GM23338 (cell line): ENCODE measurements around the gene MAPK12. TPM values are rescaled to one million over a fixed set of nuclear protein-coding genes. Genes with fewer than 3 reads are reported as not detected.

Source experiments
- ATAC-seq: fragments of 200-7000 bp; cut with Tn5 transposase; 3 replicates; pipeline ENCODE4 v1.9.1; 2020
- DNase-seq: peaks from one replicate; pipeline ENCODE4 v3.0.0-alpha.2; 2015; ENCODE audit warnings: low spot score
- H2AFZ ChIP-seq: fragments of 200-600 bp; sonication (generic); 2 replicates; pipeline ENCODE4 v1.8.0; 2016; ENCODE audit warnings: antibody characterized with exemption, mild to moderate bottlenecking, moderate library complexity
- H3F3A ChIP-seq: fragments of 200-600 bp; sonication (generic); replicated peaks from 2 replicates; pipeline ENCODE4 v1.8.0; 2017; ENCODE audit warnings: antibody characterized with exemption, mixed run types, low read depth
- H3K27ac ChIP-seq: fragments of 200-600 bp; sonication (generic); 2 replicates; pipeline ENCODE4 v1.6.1; 2016; ENCODE audit warnings: low read depth
- H3K27me3 ChIP-seq: fragments of 200-600 bp; sonication (generic); 2 replicates; pipeline ENCODE4 v1.8.0; 2016; ENCODE audit warnings: mild to moderate bottlenecking, mixed run types, moderate library complexity; ENCODE audit not compliant: insufficient read depth
- H3K36me3 ChIP-seq: fragments of 200-600 bp; sonication (generic); 2 replicates; pipeline ENCODE4 v1.8.0; 2016; ENCODE audit warnings: mild to moderate bottlenecking; ENCODE audit not compliant: insufficient read depth
- H3K4me1 ChIP-seq: fragments of 200-600 bp; sonication (generic); 2 replicates; pipeline ENCODE4 v1.8.0; 2016; ENCODE audit warnings: mild to moderate bottlenecking, moderate library complexity; ENCODE audit not compliant: insufficient read depth
- H3K4me2 ChIP-seq: fragments of 200-600 bp; sonication (generic); 2 replicates; pipeline ENCODE4 v1.7.1; 2017; ENCODE audit warnings: mixed run types
- H3K4me3 ChIP-seq: fragments of 200-600 bp; sonication (generic); 2 replicates; pipeline ENCODE4 v1.6.1; 2016; ENCODE audit warnings: mixed run types
- H3K79me2 ChIP-seq: fragments of 200-600 bp; sonication (generic); replicated peaks from 2 replicates; pipeline ENCODE4 v1.8.0; 2017; ENCODE audit warnings: mild to moderate bottlenecking; ENCODE audit not compliant: insufficient read depth
- H3K9me2 ChIP-seq: fragments of 200-600 bp; sonication (generic); 2 replicates; pipeline ENCODE4 v1.8.0; 2017; ENCODE audit not compliant: insufficient read depth
- H4K20me1 ChIP-seq: fragments of 200-600 bp; sonication (generic); replicated peaks from 2 replicates; pipeline ENCODE4 v1.8.0; 2017; ENCODE audit warnings: mild to moderate bottlenecking; ENCODE audit not compliant: insufficient read depth
- H3K27ac Mint-ChIP-seq: 2 replicates; pipeline ENCODE4 v1.8.0; 2020; ENCODE audit warnings: inconsistent platforms, mild to moderate bottlenecking, moderate library complexity, mixed read lengths
- H3K27me3 Mint-ChIP-seq: 3 replicates; pipeline ENCODE4 v1.8.0; 2022; ENCODE audit warnings: low read depth, mild to moderate bottlenecking, moderate library complexity, mixed read lengths, inconsistent platforms; ENCODE audit not compliant: insufficient read depth, poor library complexity
- H3K36me3 Mint-ChIP-seq: 3 replicates; pipeline ENCODE4 v1.8.0; 2021; ENCODE audit warnings: low read depth, mild to moderate bottlenecking, inconsistent platforms, moderate library complexity, mixed read lengths
- H3K4me1 Mint-ChIP-seq: 3 replicates; pipeline ENCODE4 v1.8.0; 2020; ENCODE audit warnings: mild to moderate bottlenecking, inconsistent platforms, mixed read lengths
- H3K4me3 Mint-ChIP-seq: 3 replicates; pipeline ENCODE4 v1.8.0; 2021; ENCODE audit warnings: moderate library complexity, mild to moderate bottlenecking, inconsistent platforms, mixed read lengths
- H3K9me3 Mint-ChIP-seq: 3 replicates; pipeline ENCODE4 v1.8.0; 2020; ENCODE audit warnings: moderate library complexity, mild to moderate bottlenecking, inconsistent platforms, mixed read lengths
- CREB1 ChIP-seq: fragments of 250-450 bp; sonication (Bioruptor Pico); IDR thresholded peaks from 2 replicates; pipeline ENCODE4 v1.5.0; 2020; ENCODE audit warnings: low read depth, mild to moderate bottlenecking, moderate library complexity
- JUNB ChIP-seq: IDR thresholded peaks from one replicate; pipeline ENCODE4 v1.6.1; 2016; ENCODE audit warnings: antibody characterized with exemption; ENCODE audit not compliant: unreplicated experiment
- NANOG ChIP-seq: IDR thresholded peaks from 2 replicates; pipeline ENCODE4 v1.6.1; 2016; ENCODE audit warnings: antibody characterized with exemption, borderline replicate concordance
- POLR2AphosphoS5 ChIP-seq: IDR thresholded peaks from 2 replicates; pipeline ENCODE4 v1.6.1; 2016; ENCODE audit warnings: antibody characterized with exemption, low read depth
- STAT1 ChIP-seq: IDR thresholded peaks from one replicate; pipeline ENCODE4 v1.6.1; 2016; ENCODE audit warnings: antibody characterized with exemption; ENCODE audit not compliant: unreplicated experiment
- ZNF114 ChIP-seq: fragments of 250-450 bp; sonication (Bioruptor Pico); IDR thresholded peaks from 2 replicates; pipeline ENCODE4 v1.5.0; 2020; ENCODE audit warnings: mild to moderate bottlenecking, moderate library complexity
- polyA plus RNA-seq: library from polyadenylated mRNA; unstranded; fragments of >200 nt; fragmentation: Nextera tagmentation; extraction: Ambion mirVana; gene quantifications from 2 replicates; pipeline ENCODE4 v1.2.1, GENCODE V29; 2016
- total RNA-seq: library from RNA; depleted of rRNA; stranded (reverse); fragments of >200 nt; shearing (Covaris generic); gene quantifications from 2 replicates; pipeline ENCODE4 v1.2.3, GENCODE V29; 2014
- TF ChIP-seq, protein P1 (sequence below), 2 experiments: fragments of 200-600 bp in 1 of 2; sonication (generic) in 1 of 2; conservative IDR thresholded peaks; 2 replicates each; pipeline versions ENCODE4 v1.5.1 to v1.6.1; 2016 to 2017; ENCODE audit warnings: antibody characterized with exemption in 2 of 2, low read depth in 2 of 2, mild to moderate bottlenecking in 2 of 2, moderate library complexity in 1 of 2
- TF ChIP-seq, protein P2 (sequence below): IDR thresholded peaks from 2 replicates; pipeline ENCODE4 v1.6.1; 2016; ENCODE audit warnings: antibody characterized with exemption

The MAPK12 gene
- total and polyA plus RNA-seq, 2 experiments from 2014 or later, result 10.4 to 26.1 TPM

DNA sequence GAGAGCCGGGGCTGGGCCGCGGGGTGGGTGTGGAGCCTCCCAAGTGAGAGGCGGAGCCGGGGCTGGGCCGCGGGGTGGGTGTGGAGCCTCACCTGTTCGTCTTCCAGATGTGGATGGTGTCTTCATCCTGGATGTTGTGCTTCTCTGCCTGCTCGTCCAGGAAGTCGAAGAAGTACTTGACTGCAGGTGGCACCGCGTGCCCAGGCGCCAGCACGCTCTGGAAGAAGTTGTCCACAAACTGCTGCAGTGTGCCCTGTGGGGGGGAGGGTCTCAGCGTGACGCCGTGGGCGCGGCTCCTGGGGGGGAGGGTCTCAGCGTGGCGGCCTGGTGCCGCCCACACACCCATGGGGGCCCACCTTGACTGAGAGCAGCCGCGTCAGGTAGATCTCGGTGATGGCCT lies 16.3 kb upstream of the MAPK12 start:
- Histone ChIP-seq H2AFZ (no peak overlapping the region), H3K4me3 (no peak overlapping the region), H3K4me2 (no peak overlapping the region), H3K27ac (no peak overlapping the region), H3K36me3 (0 out of 2 replicates have a peak, but pooled peaks cover 8% of the 10 kb centered on the region), H3K79me2 (no peaks in the 10 kb centered on the region), H4K20me1 (no peaks in the 10 kb centered on the region), H3K27me3 (peaks cover 2% of the 10 kb centered on the region; the same call in 1 of the 2 replicates), H3F3A (no peaks in the 10 kb centered on the region), H3K4me1 (no peaks in the 10 kb centered on the region), H3K9me2 (no peaks in the 10 kb centered on the region)
- peaks cover 70% of the 10 kb centered on the region for H3K36me3 Mint-ChIP-seq
- DNase-seq, result no peak
- H3K4me3 Mint-ChIP-seq, result no peak overlapping the region
- H3K27ac Mint-ChIP-seq, result no peak overlapping the region
- TF ChIP-seq, protein P1, sequence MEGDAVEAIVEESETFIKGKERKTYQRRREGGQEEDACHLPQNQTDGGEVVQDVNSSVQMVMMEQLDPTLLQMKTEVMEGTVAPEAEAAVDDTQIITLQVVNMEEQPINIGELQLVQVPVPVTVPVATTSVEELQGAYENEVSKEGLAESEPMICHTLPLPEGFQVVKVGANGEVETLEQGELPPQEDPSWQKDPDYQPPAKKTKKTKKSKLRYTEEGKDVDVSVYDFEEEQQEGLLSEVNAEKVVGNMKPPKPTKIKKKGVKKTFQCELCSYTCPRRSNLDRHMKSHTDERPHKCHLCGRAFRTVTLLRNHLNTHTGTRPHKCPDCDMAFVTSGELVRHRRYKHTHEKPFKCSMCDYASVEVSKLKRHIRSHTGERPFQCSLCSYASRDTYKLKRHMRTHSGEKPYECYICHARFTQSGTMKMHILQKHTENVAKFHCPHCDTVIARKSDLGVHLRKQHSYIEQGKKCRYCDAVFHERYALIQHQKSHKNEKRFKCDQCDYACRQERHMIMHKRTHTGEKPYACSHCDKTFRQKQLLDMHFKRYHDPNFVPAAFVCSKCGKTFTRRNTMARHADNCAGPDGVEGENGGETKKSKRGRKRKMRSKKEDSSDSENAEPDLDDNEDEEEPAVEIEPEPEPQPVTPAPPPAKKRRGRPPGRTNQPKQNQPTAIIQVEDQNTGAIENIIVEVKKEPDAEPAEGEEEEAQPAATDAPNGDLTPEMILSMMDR (conservative IDR thresholded peaks at IDR 0.05; ENCODE audit: low read depth in 2 of 2), result no peak
- peaks cover 18% of the 10 kb centered on the region for H3K9me3 Mint-ChIP-seq
- H3K4me1 Mint-ChIP-seq, result no peaks in the 10 kb centered on the region
- ATAC-seq, result no peak
- H3K27me3 Mint-ChIP-seq, result peaks cover 10% of the 10 kb centered on the region

GRCh38 chr22:50276143-50276542 lies 14.7 kb upstream of the MAPK12 start:
- Mint-ChIP-seq H3K27ac (no peak overlapping the region), H3K9me3 (peaks cover 18% of the 10 kb centered on the region), H3K4me1 (peaks cover under 1% of the 10 kb centered on the region; the same call in 1 of the 3 replicates), H3K27me3 (peaks cover 13% of the 10 kb centered on the region), H3K4me3 (no peak overlapping the region), H3K36me3 (peaks cover 63% of the 10 kb centered on the region)
- ATAC-seq (peak; percentile 8; the same call in 2 of the 3 replicates), DNase-seq (peak; percentile 71)
- H3K27ac ChIP-seq, result no peak overlapping the region
- no peak overlapping the region for H3K4me2 ChIP-seq
- H3F3A ChIP-seq, result peaks cover under 1% of the 10 kb centered on the region; the same call in 1 of the 2 replicates
- no peak overlapping the region for H2AFZ ChIP-seq
- H3K27me3 ChIP-seq, result peaks cover 10% of the 10 kb centered on the region
- TF ChIP-seq CREB1 (CRISPR knock-in tag), result no peak
- TF ChIP-seq, protein P1 (conservative IDR thresholded peaks at IDR 0.05; ENCODE audit: low read depth in 2 of 2), result peak in 1 of 2 experiments; percentile 70; a peak in 2 of 4 replicates
- no peaks in the 10 kb centered on the region for H3K9me2 ChIP-seq
- H4K20me1 ChIP-seq, result no peaks in the 10 kb centered on the region
- no peaks in the 10 kb centered on the region for H3K79me2 ChIP-seq
- no peak overlapping the region for H3K4me3 ChIP-seq
- no peaks in the 10 kb centered on the region for H3K4me1 ChIP-seq
- 0 out of 2 replicates have a peak, but pooled peaks cover 8% of the 10 kb centered on the region for H3K36me3 ChIP-seq

DNA sequence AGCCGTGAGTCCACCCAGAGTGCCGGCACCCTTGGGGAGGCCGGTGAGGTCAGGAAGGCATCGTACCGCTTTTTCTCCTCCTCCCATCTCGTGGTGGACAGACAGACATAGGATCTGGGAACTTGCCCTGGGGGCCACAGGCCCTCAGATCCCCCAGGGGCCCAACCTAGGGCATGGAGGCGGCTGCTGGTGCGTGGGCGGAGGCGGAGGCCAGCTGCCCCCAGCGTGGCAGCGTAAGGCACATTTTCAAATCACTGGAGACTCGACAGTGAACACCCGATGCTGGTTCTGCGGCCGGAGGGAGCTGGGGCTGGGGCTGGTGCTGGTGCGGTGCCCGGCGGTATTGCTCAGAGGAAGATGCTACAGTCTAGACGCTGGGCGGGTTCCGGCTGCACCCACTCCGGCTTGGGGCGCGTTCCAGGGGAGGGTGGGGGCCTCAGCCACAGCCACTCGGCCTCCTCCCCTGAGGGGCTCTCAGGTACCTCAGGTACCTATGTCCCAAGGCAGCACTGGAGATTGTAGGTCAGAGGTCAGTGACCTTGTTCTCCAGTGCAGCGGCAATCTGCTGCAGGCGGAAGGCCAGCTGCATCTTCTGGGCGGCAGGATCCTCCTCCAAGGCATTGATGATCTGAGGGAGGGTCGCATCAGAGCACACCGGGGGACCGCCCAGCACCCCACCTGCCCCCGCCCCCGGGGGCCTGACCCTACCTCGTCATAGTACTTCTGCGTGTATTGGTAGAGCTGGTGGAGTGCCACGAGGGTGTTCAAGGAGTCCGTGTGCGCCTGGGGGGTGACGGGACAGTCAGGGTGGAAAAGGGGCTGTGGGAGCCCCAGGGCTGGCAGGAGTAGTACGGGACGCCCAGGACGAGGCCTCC lies 13.9 kb upstream of the MAPK12 start:
- no peak overlapping the region for H3K27ac Mint-ChIP-seq
- peaks cover 19% of the 10 kb centered on the region for H3K27me3 Mint-ChIP-seq
- Histone ChIP-seq H3K36me3 (0 out of 2 replicates have a peak, but pooled peaks cover 8% of the 10 kb centered on the region), H3K27me3 (peaks cover 17% of the 10 kb centered on the region), H3K27ac (no peak overlapping the region), H3F3A (peaks cover 8% of the 10 kb centered on the region; the same call in 1 of the 2 replicates), H3K4me2 (no peak overlapping the region), H3K4me3 (no peak overlapping the region), H3K79me2 (no peaks in the 10 kb centered on the region), H4K20me1 (no peaks in the 10 kb centered on the region), H3K9me2 (no peaks in the 10 kb centered on the region), H3K4me1 (no peaks in the 10 kb centered on the region), H2AFZ (no peak overlapping the region)
- peaks cover 56% of the 10 kb centered on the region for H3K36me3 Mint-ChIP-seq
- H3K4me3 Mint-ChIP-seq, result no peak overlapping the region
- DNase-seq, result no peak
- H3K4me1 Mint-ChIP-seq, result peaks cover 2% of the 10 kb centered on the region; the same call in 1 of the 3 replicates
- ATAC-seq, result no peak
- peaks cover 18% of the 10 kb centered on the region for H3K9me3 Mint-ChIP-seq
- TF ChIP-seq STAT1 (no peak), JUNB (no peak), POLR2AphosphoS5 (no peak), ZNF114 (CRISPR knock-in tag) (no peak), NANOG (no peak)
- TF ChIP-seq, protein P2, sequence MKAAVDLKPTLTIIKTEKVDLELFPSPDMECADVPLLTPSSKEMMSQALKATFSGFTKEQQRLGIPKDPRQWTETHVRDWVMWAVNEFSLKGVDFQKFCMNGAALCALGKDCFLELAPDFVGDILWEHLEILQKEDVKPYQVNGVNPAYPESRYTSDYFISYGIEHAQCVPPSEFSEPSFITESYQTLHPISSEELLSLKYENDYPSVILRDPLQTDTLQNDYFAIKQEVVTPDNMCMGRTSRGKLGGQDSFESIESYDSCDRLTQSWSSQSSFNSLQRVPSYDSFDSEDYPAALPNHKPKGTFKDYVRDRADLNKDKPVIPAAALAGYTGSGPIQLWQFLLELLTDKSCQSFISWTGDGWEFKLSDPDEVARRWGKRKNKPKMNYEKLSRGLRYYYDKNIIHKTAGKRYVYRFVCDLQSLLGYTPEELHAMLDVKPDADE, result no peak
- TF ChIP-seq, protein P1 (conservative IDR thresholded peaks at IDR 0.05; ENCODE audit: low read depth in 2 of 2), result no peak
